ENCODE results near the gene CIDEB. TPM values are rescaled to one million over a fixed set of nuclear protein-coding genes. Genes with fewer than 3 reads are reported as not detected.

The CIDEB gene
- total RNA-seq, 1 experiment from 2014 or later, result 0.22 TPM

DNA sequence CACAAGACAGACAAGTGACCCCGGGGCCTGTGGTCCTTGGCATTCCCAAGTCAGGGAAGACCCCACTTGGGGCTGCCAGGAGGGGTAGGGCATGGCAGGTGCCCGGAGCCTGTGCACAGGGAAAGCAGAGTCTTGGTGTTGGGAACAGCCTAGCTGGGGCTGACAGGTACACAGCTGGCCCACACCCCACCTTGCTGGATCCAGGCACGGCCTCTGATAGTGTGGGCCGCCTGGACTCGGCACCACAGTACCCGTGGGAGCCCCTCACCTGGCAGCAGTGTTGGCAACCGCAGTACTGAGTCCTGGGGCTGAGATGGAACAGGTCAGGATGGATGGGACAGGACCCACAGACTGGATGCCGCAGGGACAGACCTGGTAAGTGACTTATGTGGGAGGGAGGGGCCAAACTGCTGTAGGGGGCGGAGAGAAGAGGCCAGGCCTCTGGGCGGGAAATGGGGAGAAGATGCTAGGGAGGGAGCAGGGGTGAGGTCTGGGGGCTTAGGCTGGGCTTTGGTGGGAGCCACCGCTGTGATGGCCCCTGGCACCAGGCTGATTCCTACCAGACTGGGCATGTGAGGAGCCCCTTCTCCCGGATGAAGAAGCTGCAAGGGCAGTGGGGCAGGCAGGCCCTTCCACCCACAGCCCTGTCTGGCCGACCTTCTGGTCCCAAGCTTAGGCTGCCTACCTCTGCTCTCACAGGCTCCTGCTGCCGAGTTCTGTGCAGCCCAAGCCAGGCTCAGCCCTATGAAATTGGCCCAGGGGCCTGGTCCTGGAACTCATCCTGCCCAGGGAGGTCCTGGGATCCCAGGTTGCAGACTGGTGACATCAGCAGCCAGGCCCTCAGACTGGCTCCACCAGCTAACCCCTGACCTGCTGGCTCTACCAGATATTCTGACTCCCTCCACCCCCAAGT is 44.7 kb downstream of the CIDEB start, which contains the start of gene TGM1:
Gene TGM1 (minus strand): TSS at position 357 of the 913 bp plus-strand sequence. CDS start 825 bp downstream, outside the sequence.
- Histone ChIP-seq H4K20me1 (ENCODE audit: insufficient read depth) (no peaks in the 10 kb centered on the region), H3K9me2 (ENCODE audit: insufficient read depth) (no peaks in the 10 kb centered on the region), H3K4me3 (replicated peaks in 1 of 2; ENCODE audit: low read depth in 1 of 2, low read length in 2 of 2) (no peak within 1 kb of the TSS), H3K36me3 (ENCODE audit: control insufficient read depth in 1 of 2, insufficient read depth in 2 of 2, low read length in 2 of 2) (no peaks in the 10 kb centered on the region), H3K27ac (ENCODE audit: low read depth, low read length) (no peak within 1 kb of the TSS), H2AFZ (ENCODE audit: low read depth, low read length, poor library complexity, severe bottlenecking) (no peak within 1 kb of the TSS), H3K27me3 (ENCODE audit: insufficient read depth, low read length) (no peaks in the 10 kb centered on the region), H3K9ac (ENCODE audit: low read length) (no peak within 1 kb of the TSS), H3K79me2 (ENCODE audit: insufficient read depth, low read length) (no peaks in the 10 kb centered on the region), H3K9me3 (ENCODE audit: control insufficient read depth in 1 of 2, insufficient read depth in 1 of 2, low read depth in 1 of 2, low read length in 2 of 2) (no peaks in the 10 kb centered on the region), H3K4me2 (ENCODE audit: low read length) (no peak within 1 kb of the TSS), H3K4me1 (ENCODE audit: control insufficient read depth in 1 of 2, insufficient read depth in 2 of 2, low read length in 2 of 2) (peaks cover 10 to 14% of the 10 kb centered on the region in 2 experiments)
- RAD21 ChIA-PET (ENCODE audit: low non-redundant PET in 1 of 2, low total read pairs in 2 of 2, uncharacterized antibody in 2 of 2, unreplicated experiment in 2 of 2), result no interaction called here
- intact Hi-C loops (cut with micrococcal nuclease), result no loop called here
- no TSS peak for BruUV-seq (replicated peaks)
- TF ChIP-seq YY1 (IDR thresholded peaks at IDR 0.05; ENCODE audit: extremely low read depth, insufficient replicate concordance, low read depth, low read length), result no peak
- TF ChIP-seq POLR2AphosphoS5 (IDR thresholded peaks at IDR 0.05; ENCODE audit: low read depth, low read length), result no peak
- CTCF ChIA-PET, result no interaction called here
- DNase-seq (ENCODE audit: low read depth, low spot score) (no peak), ATAC-seq (peak; percentile 48)
- POLR2A ChIA-PET, result interaction anchor here (2.2 kb wide), 1 partner anchor 8 kb away, joined by 8 read pairs; the partner anchor contains the start of gene RABGGTA

- RAD21 ChIA-PET (ENCODE audit: low non-redundant PET in 1 of 2, low total read pairs in 2 of 2, uncharacterized antibody in 2 of 2, unreplicated experiment in 2 of 2), result no interaction called here
- Histone ChIP-seq H3K4me1 (ENCODE audit: control insufficient read depth in 1 of 2, insufficient read depth in 2 of 2, low read length in 2 of 2) (peaks cover 10 to 14% of the 10 kb centered on the region in 2 experiments), H3K36me3 (ENCODE audit: control insufficient read depth in 1 of 2, insufficient read depth in 2 of 2, low read length in 2 of 2) (no peaks in the 10 kb centered on the region), H3K9me3 (ENCODE audit: control insufficient read depth in 1 of 2, insufficient read depth in 1 of 2, low read depth in 1 of 2, low read length in 2 of 2) (no peaks in the 10 kb centered on the region), H3K4me3 (replicated peaks in 1 of 2; ENCODE audit: low read depth in 1 of 2, low read length in 2 of 2) (no peak overlapping the region), H3K27ac (ENCODE audit: low read depth, low read length) (no peak overlapping the region), H3K4me2 (ENCODE audit: low read length) (no peak overlapping the region), H4K20me1 (ENCODE audit: insufficient read depth) (no peaks in the 10 kb centered on the region), H3K9ac (ENCODE audit: low read length) (no peak overlapping the region), H3K79me2 (ENCODE audit: insufficient read depth, low read length) (no peaks in the 10 kb centered on the region), H3K9me2 (ENCODE audit: insufficient read depth) (no peaks in the 10 kb centered on the region), H3K27me3 (ENCODE audit: insufficient read depth, low read length) (no peaks in the 10 kb centered on the region), H2AFZ (ENCODE audit: low read depth, low read length, poor library complexity, severe bottlenecking) (no peak overlapping the region)
- TF ChIP-seq ZFX (IDR thresholded peaks at IDR 0.05) (no peak), MAX (IDR thresholded peaks at IDR 0.05) (no peak), EZH2 (IDR thresholded peaks at IDR 0.05) (no peak), YY1 (IDR thresholded peaks at IDR 0.05; ENCODE audit: extremely low read depth, insufficient replicate concordance, low read depth, low read length) (no peak), ELF1 (IDR thresholded peaks at IDR 0.05; ENCODE audit: borderline replicate concordance, low read depth) (no peak)
- TF ChIP-seq, protein P1, sequence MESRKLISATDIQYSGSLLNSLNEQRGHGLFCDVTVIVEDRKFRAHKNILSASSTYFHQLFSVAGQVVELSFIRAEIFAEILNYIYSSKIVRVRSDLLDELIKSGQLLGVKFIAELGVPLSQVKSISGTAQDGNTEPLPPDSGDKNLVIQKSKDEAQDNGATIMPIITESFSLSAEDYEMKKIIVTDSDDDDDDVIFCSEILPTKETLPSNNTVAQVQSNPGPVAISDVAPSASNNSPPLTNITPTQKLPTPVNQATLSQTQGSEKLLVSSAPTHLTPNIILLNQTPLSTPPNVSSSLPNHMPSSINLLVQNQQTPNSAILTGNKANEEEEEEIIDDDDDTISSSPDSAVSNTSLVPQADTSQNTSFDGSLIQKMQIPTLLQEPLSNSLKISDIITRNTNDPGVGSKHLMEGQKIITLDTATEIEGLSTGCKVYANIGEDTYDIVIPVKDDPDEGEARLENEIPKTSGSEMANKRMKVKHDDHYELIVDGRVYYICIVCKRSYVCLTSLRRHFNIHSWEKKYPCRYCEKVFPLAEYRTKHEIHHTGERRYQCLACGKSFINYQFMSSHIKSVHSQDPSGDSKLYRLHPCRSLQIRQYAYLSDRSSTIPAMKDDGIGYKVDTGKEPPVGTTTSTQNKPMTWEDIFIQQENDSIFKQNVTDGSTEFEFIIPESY (IDR thresholded peaks at IDR 0.05; ENCODE audit: extremely low read depth, insufficient replicate concordance, low read length), result no peak
- intact Hi-C loops (cut with micrococcal nuclease), result no loop called here
- POLR2A ChIA-PET, result interaction anchor here (2.2 kb wide), 1 partner anchor 9 kb away, joined by 8 read pairs; the partner anchor contains the start of gene RABGGTA
- no TSS peak for BruUV-seq (replicated peaks)
- DNase-seq (ENCODE audit: low read depth, low spot score), result no peak
- CTCF ChIA-PET, result no interaction called here
- ATAC-seq, result no peak
These were observed 45.8 kb downstream of the CIDEB start for GRCh38 chr14:24261969-24262327.

Measured in HCT116 (cell line).